ENCODE results near the gene ANKMY2.

The ANKMY2 gene

GRCh38 chr7:16562456-16563220 is 82.9 kb downstream of the ANKMY2 start:
- no peak for FAIRE-seq
- TF ChIP-seq CTCF (IDR thresholded peaks at IDR 0.05; ENCODE audit: insufficient read depth, missing control alignments) = no peak
- no peak for DNase-seq (ENCODE audit: insufficient read length, low spot score)

- DNase-seq (ENCODE audit: insufficient read length, low spot score) = no peak
- FAIRE-seq = no peak
- TF ChIP-seq CTCF (IDR thresholded peaks at IDR 0.05; ENCODE audit: insufficient read depth, missing control alignments) = no peak
Measured at GRCh38 chr7:16561943-16562342, 83.6 kb downstream of the ANKMY2 start.

- no peak for TF ChIP-seq CTCF (IDR thresholded peaks at IDR 0.05; ENCODE audit: insufficient read depth, missing control alignments)
- DNase-seq (ENCODE audit: insufficient read length, low spot score) (no peak), FAIRE-seq (no peak)
Measured at GRCh38 chr7:16559497-16560179, 85.9 kb downstream of the ANKMY2 start.

GRCh38 chr7:16558761-16559302 is 86.7 kb downstream of the ANKMY2 start:
- no peak for TF ChIP-seq CTCF (IDR thresholded peaks at IDR 0.05; ENCODE audit: insufficient read depth, missing control alignments)
- FAIRE-seq (no peak), DNase-seq (ENCODE audit: insufficient read length, low spot score) (no peak)

- no peak for TF ChIP-seq CTCF (IDR thresholded peaks at IDR 0.05; ENCODE audit: insufficient read depth, missing control alignments)
- no peak for FAIRE-seq
- no peak for DNase-seq (ENCODE audit: insufficient read length, low spot score)
Measured at GRCh38 chr7:16556359-16556758, 89.2 kb downstream of the ANKMY2 start.

GRCh38 chr7:16554518-16555236 is 90.9 kb downstream of the ANKMY2 start:
- DNase-seq (ENCODE audit: insufficient read length, low spot score) = no peak
- FAIRE-seq = no peak

More at GRCh38 chr7:16554518-16555236, 90.9 kb downstream of the ANKMY2 start:
- TF ChIP-seq CTCF (IDR thresholded peaks at IDR 0.05; ENCODE audit: insufficient read depth, missing control alignments) = no peak

Measured in D721Med (cell line).